DND-41 (cell line): ENCODE measurements around the gene SLC12A8.

Source experiments
- CTCF ChIP-seq: IDR thresholded peaks from 2 replicates; pipeline ENCODE4 v1.5.1; 2012; ENCODE audit warnings: borderline replicate concordance, low read length, moderate library complexity, mild to moderate bottlenecking; ENCODE audit not compliant: poor library complexity, severe bottlenecking; ENCODE audit errors: extremely low read depth
- EZH2 ChIP-seq: IDR thresholded peaks from 3 replicates; pipeline ENCODE4 v1.6.1; 2012; ENCODE audit warnings: borderline replicate concordance, low read depth, mild to moderate bottlenecking, moderate library complexity, low read length, inconsistent platforms; ENCODE audit not compliant: severe bottlenecking

GRCh38 chr3:125200731-125201139 is 11.8 kb downstream of the SLC12A8 start:
- TF ChIP-seq CTCF (no peak), EZH2 (no peak)
